Activated naive CD8-positive, alpha-beta T cell treated with anti-CD3 and anti-CD28 coated beads, Interleukin-2, amount 50 U/mL, for 24 hours (primary cell): Measurements from ENCODE around the gene RNF182.

Source experiments
- ATAC-seq: fragments of 150-1000 bp; cut with Tn5 transposase; one replicate; pipeline ENCODE4 v1.10.0; 2021
- DNase-seq: peaks from one replicate; pipeline ENCODE4 v3.0.0; 2021
- H3K27ac Mint-ChIP-seq: one replicate; pipeline ENCODE4 v1.8.0; 2021; ENCODE audit warnings: mild to moderate bottlenecking, mixed read lengths
- H3K27me3 Mint-ChIP-seq: one replicate; pipeline ENCODE4 v1.8.0; 2021; ENCODE audit warnings: mixed read lengths
- H3K36me3 Mint-ChIP-seq: one replicate; pipeline ENCODE4 v1.8.0; 2021; ENCODE audit warnings: low read depth, mixed read lengths
- H3K4me1 Mint-ChIP-seq: one replicate; pipeline ENCODE4 v1.8.0; 2021; ENCODE audit warnings: mixed read lengths
- H3K4me3 Mint-ChIP-seq: one replicate; pipeline ENCODE4 v1.8.0; 2021; ENCODE audit warnings: mild to moderate bottlenecking, moderate library complexity, mixed read lengths
- H3K9me3 Mint-ChIP-seq: one replicate; pipeline ENCODE4 v1.8.0; 2021; ENCODE audit warnings: mixed read lengths

Gene RNF182

GRCh38 chr6:13992417-13993055 lies 67.8 kb downstream of the RNF182 start:
- Mint-ChIP-seq H3K36me3 (no peaks in the 10 kb centered on the region), H3K4me3 (no peak overlapping the region), H3K9me3 (no peaks in the 10 kb centered on the region), H3K27ac (no peak overlapping the region), H3K4me1 (no peaks in the 10 kb centered on the region), H3K27me3 (peaks cover 33% of the 10 kb centered on the region)
- DNase-seq (no peak), ATAC-seq (no peak)

GRCh38 chr6:13993416-13993815 lies 68.7 kb downstream of the RNF182 start:
- Mint-ChIP-seq H3K4me3 (no peak overlapping the region), H3K4me1 (no peaks in the 10 kb centered on the region), H3K9me3 (no peaks in the 10 kb centered on the region), H3K27me3 (peaks cover 31% of the 10 kb centered on the region), H3K36me3 (no peaks in the 10 kb centered on the region), H3K27ac (no peak overlapping the region)
- ATAC-seq: no peak
- DNase-seq: no peak

GRCh38 chr6:13998356-13998755 lies 73.6 kb downstream of the RNF182 start:
- Mint-ChIP-seq H3K4me3 (no peak overlapping the region), H3K27ac (no peak overlapping the region), H3K27me3 (peaks cover 11% of the 10 kb centered on the region), H3K9me3 (no peaks in the 10 kb centered on the region), H3K36me3 (no peaks in the 10 kb centered on the region), H3K4me1 (no peaks in the 10 kb centered on the region)
- no peak for ATAC-seq
- no peak for DNase-seq

GRCh38 chr6:14000901-14001300 lies 76.1 kb downstream of the RNF182 start:
- DNase-seq: no peak
- no peaks in the 10 kb centered on the region for H3K4me1 Mint-ChIP-seq
- H3K27ac Mint-ChIP-seq: no peak overlapping the region
- H3K27me3 Mint-ChIP-seq: peaks cover 12% of the 10 kb centered on the region
- H3K36me3 Mint-ChIP-seq: no peaks in the 10 kb centered on the region
- H3K9me3 Mint-ChIP-seq: no peaks in the 10 kb centered on the region
- H3K4me3 Mint-ChIP-seq: no peak overlapping the region
- ATAC-seq: no peak

GRCh38 chr6:14001329-14002012 lies 76.7 kb downstream of the RNF182 start:
- Mint-ChIP-seq H3K27me3 (peaks cover 13% of the 10 kb centered on the region), H3K4me3 (no peak overlapping the region), H3K9me3 (no peaks in the 10 kb centered on the region), H3K4me1 (no peaks in the 10 kb centered on the region), H3K36me3 (no peaks in the 10 kb centered on the region), H3K27ac (no peak overlapping the region)
- DNase-seq (no peak), ATAC-seq (no peak)

GRCh38 chr6:14002176-14002947 lies 77.6 kb downstream of the RNF182 start:
- Mint-ChIP-seq H3K27ac (no peak overlapping the region), H3K4me3 (no peak overlapping the region), H3K27me3 (peaks cover 15% of the 10 kb centered on the region), H3K36me3 (no peaks in the 10 kb centered on the region), H3K4me1 (no peaks in the 10 kb centered on the region), H3K9me3 (no peaks in the 10 kb centered on the region)
- no peak for ATAC-seq
- DNase-seq: no peak

GRCh38 chr6:14004258-14004657 lies 79.5 kb downstream of the RNF182 start:
- no peaks in the 10 kb centered on the region for H3K36me3 Mint-ChIP-seq
- DNase-seq (no peak), ATAC-seq (no peak)
- H3K27ac Mint-ChIP-seq: no peak overlapping the region
- no peaks in the 10 kb centered on the region for H3K9me3 Mint-ChIP-seq
- H3K4me3 Mint-ChIP-seq: no peak overlapping the region
- H3K27me3 Mint-ChIP-seq: peaks cover 11% of the 10 kb centered on the region
- no peaks in the 10 kb centered on the region for H3K4me1 Mint-ChIP-seq

GRCh38 chr6:14008809-14009208 lies 84.1 kb downstream of the RNF182 start:
- ATAC-seq: no peak

GRCh38 chr6:14009431-14009830 lies 84.7 kb downstream of the RNF182 start:
- no peak overlapping the region for H3K4me3 Mint-ChIP-seq
- ATAC-seq (no peak), DNase-seq (no peak)
- no peak overlapping the region for H3K27ac Mint-ChIP-seq
- peaks cover 5% of the 10 kb centered on the region for H3K9me3 Mint-ChIP-seq
- peaks cover 10% of the 10 kb centered on the region for H3K27me3 Mint-ChIP-seq
- no peaks in the 10 kb centered on the region for H3K36me3 Mint-ChIP-seq
- H3K4me1 Mint-ChIP-seq: no peaks in the 10 kb centered on the region

More at GRCh38 chr6:14008809-14009208, 84.1 kb downstream of the RNF182 start:
- H3K27me3 Mint-ChIP-seq: peaks cover 9% of the 10 kb centered on the region
- DNase-seq: no peak
- no peaks in the 10 kb centered on the region for H3K4me1 Mint-ChIP-seq
- peaks cover 5% of the 10 kb centered on the region for H3K9me3 Mint-ChIP-seq
- no peak overlapping the region for H3K27ac Mint-ChIP-seq
- H3K36me3 Mint-ChIP-seq: no peaks in the 10 kb centered on the region
- H3K4me3 Mint-ChIP-seq: no peak overlapping the region

- Mint-ChIP-seq H3K27me3 (peaks cover 10% of the 10 kb centered on the region), H3K4me1 (no peaks in the 10 kb centered on the region), H3K9me3 (peaks cover 5% of the 10 kb centered on the region), H3K4me3 (no peak overlapping the region), H3K27ac (no peak overlapping the region), H3K36me3 (no peaks in the 10 kb centered on the region)
- no peak for DNase-seq
- no peak for ATAC-seq
Observed at GRCh38 chr6:14010275-14010674, 85.5 kb downstream of the RNF182 start.

GRCh38 chr6:14012313-14013030 lies 87.7 kb downstream of the RNF182 start:
- peaks cover 5% of the 10 kb centered on the region for H3K9me3 Mint-ChIP-seq
- no peak overlapping the region for H3K27ac Mint-ChIP-seq
- H3K36me3 Mint-ChIP-seq: no peaks in the 10 kb centered on the region
- DNase-seq: no peak
- peaks cover 16% of the 10 kb centered on the region for H3K27me3 Mint-ChIP-seq
- no peaks in the 10 kb centered on the region for H3K4me1 Mint-ChIP-seq
- no peak overlapping the region for H3K4me3 Mint-ChIP-seq
- ATAC-seq: no peak

- Mint-ChIP-seq H3K4me1 (no peaks in the 10 kb centered on the region), H3K9me3 (peaks cover 5% of the 10 kb centered on the region), H3K36me3 (no peaks in the 10 kb centered on the region), H3K27ac (no peak overlapping the region), H3K4me3 (no peak overlapping the region), H3K27me3 (peaks cover 16% of the 10 kb centered on the region)
- ATAC-seq (no peak), DNase-seq (no peak)
Observed at GRCh38 chr6:14015964-14016363, 91.2 kb downstream of the RNF182 start.

GRCh38 chr6:14016432-14016831 lies 91.7 kb downstream of the RNF182 start:
- Mint-ChIP-seq H3K27me3 (peaks cover 16% of the 10 kb centered on the region), H3K9me3 (peaks cover 5% of the 10 kb centered on the region), H3K27ac (no peak overlapping the region), H3K36me3 (no peaks in the 10 kb centered on the region), H3K4me3 (no peak overlapping the region), H3K4me1 (no peaks in the 10 kb centered on the region)
- ATAC-seq (no peak), DNase-seq (no peak)

GRCh38 chr6:14016935-14017625 lies 92.3 kb downstream of the RNF182 start:
- Mint-ChIP-seq H3K27me3 (peaks cover 15% of the 10 kb centered on the region), H3K4me1 (no peaks in the 10 kb centered on the region), H3K36me3 (no peaks in the 10 kb centered on the region), H3K9me3 (no peaks in the 10 kb centered on the region), H3K4me3 (no peak overlapping the region), H3K27ac (no peak overlapping the region)
- DNase-seq (no peak), ATAC-seq (no peak)
